EL (cell line): ENCODE data around the gene RBX1.
"Not testable (repeated sequence)": the region's sequence is repeated elsewhere in the genome, so short reads cannot be mapped to it uniquely, and the experiment has no call there.

Experiments
- DNase-seq: peaks from one replicate; pipeline ENCODE4 v3.0.0-alpha.2; 2016

RBX1 gene

GRCh38 chr22:40973144-40973543 is 22.0 kb downstream of the RBX1 start:
- no peak for DNase-seq

- no peak for DNase-seq
Measured at GRCh38 chr22:40975366-40975765, 24.2 kb downstream of the RBX1 start.

- no peak for DNase-seq
Measured at GRCh38 chr22:40976866-40977700, 25.9 kb downstream of the RBX1 start.

GRCh38 chr22:40979198-40979597 is 28.0 kb downstream of the RBX1 start:
- DNase-seq, result no peak

GRCh38 chr22:40979871-40980270 is 28.7 kb downstream of the RBX1 start:
- no peak for DNase-seq

GRCh38 chr22:40982482-40983385 is 31.6 kb downstream of the RBX1 start:
- DNase-seq, result no peak

- DNase-seq, result no peak
Measured at GRCh38 chr22:40991298-40991697, 40.1 kb downstream of the RBX1 start.

- DNase-seq, result no peak
Measured at GRCh38 chr22:40995821-40996220, 44.6 kb downstream of the RBX1 start.

- no peak for DNase-seq
Measured at GRCh38 chr22:40997520-40997919, 46.3 kb downstream of the RBX1 start.

- no peak for DNase-seq
Measured at GRCh38 chr22:41000040-41000565, 48.9 kb downstream of the RBX1 start.

- DNase-seq, result no peak
Measured at GRCh38 chr22:41000941-41001721, 50.0 kb downstream of the RBX1 start.

- peak; percentile 35 for DNase-seq
Measured at GRCh38 chr22:41001722-41002122, 50.5 kb downstream of the RBX1 start.

GRCh38 chr22:41002386-41002785 is 51.2 kb downstream of the RBX1 start:
- DNase-seq, result not testable (repeated sequence)

GRCh38 chr22:41003066-41003465 is 51.9 kb downstream of the RBX1 start:
- no peak for DNase-seq

- DNase-seq, result no peak
Measured at GRCh38 chr22:41003976-41004375, 52.8 kb downstream of the RBX1 start.

- peak; percentile 77 for DNase-seq
Measured at GRCh38 chr22:41009222-41009948, 58.2 kb downstream of the RBX1 start.

GRCh38 chr22:41015003-41015402 is 63.8 kb downstream of the RBX1 start:
- DNase-seq, result no peak

- DNase-seq, result no peak
Measured at GRCh38 chr22:41021061-41021612, 70.0 kb downstream of the RBX1 start.

GRCh38 chr22:41021613-41022454 is 70.7 kb downstream of the RBX1 start:
- peak; percentile 76 for DNase-seq

GRCh38 chr22:41022470-41023298 is 71.5 kb downstream of the RBX1 start:
- peak; percentile 92 for DNase-seq
